HCT116 (cell line): Measurements from ENCODE around the gene CASP9. TPM values are rescaled to one million over a fixed set of nuclear protein-coding genes. Genes with fewer than 3 reads are reported as not detected.

Experiments used
- ATAC-seq: fragments of 200-7000 bp; cut with Tn5 transposase; 2 replicates; pipeline ENCODE4 v1.9.1; 2020; ENCODE audit warnings: mild to moderate bottlenecking, moderate library complexity
- BruUV-seq: library from RNA; stranded (reverse); fragments of 400-500 nt; replicated peaks from 2 replicates; lab custom pipeline; 2021; lab: Mats Ljungman, UMichigan
- CTCF ChIA-PET: fragments of 300-600 bp; sonication (Branson Sonifier 250); formaldehyde crosslinking; loops from one replicate; lab custom pipeline; 2021; ENCODE audit warnings: antibody characterized with exemption; lab: Charles Lee
- POLR2A ChIA-PET: fragments of 300-600, 350-600 bp; sonication (Branson Sonifier 250); formaldehyde crosslinking; loops from one replicate; lab custom pipeline; 2021; ENCODE audit warnings: antibody characterized with exemption; lab: Charles Lee
- RAD21 ChIA-PET, 2 experiments: fragments of 300-600 bp; sonication (Branson Sonifier 250); formaldehyde crosslinking; loops; one replicate each; lab custom pipeline; 2023; ENCODE audit warnings: low total read pairs in 2 of 2; ENCODE audit not compliant: uncharacterized antibody in 2 of 2, unreplicated experiment in 2 of 2, low non-redundant PET in 1 of 2; lab: Charles Lee
- DNase-seq: peaks from one replicate; pipeline ENCODE4 v3.0.0-alpha.2; 2010; ENCODE audit warnings: low read depth, low spot score
- H2AFZ ChIP-seq: fragments of 200-600 bp; shearing (Covaris generic), sonication (generic); 2 replicates; pipeline ENCODE4 v1.6.1; 2017; ENCODE audit warnings: low read depth, mixed run types, mixed read lengths, antibody characterized with exemption, low read length; ENCODE audit not compliant: poor library complexity, severe bottlenecking
- H3K27ac ChIP-seq: 2 replicates; pipeline ENCODE4 v1.5.1; 2012; ENCODE audit warnings: low read depth, low read length
- H3K27me3 ChIP-seq: fragments of 200-600 bp; sonication (generic); 2 replicates; pipeline ENCODE4 v1.6.1; 2016; ENCODE audit warnings: mixed run types, low read length, mixed read lengths; ENCODE audit not compliant: insufficient read depth
- H3K36me3 ChIP-seq, 2 experiments: fragments of 200-500 bp in 1 of 2; fragments of 200-600 bp in 1 of 2; sonication (Bioruptor generic) in 1 of 2; sonication (generic) in 1 of 2; 2 replicates each; pipeline versions ENCODE4 v1.5.1 to v1.6.1; 2014 to 2016; ENCODE audit warnings: low read length in 2 of 2, inconsistent platforms in 1 of 2, mixed read lengths in 1 of 2, mixed run types in 1 of 2; ENCODE audit not compliant: insufficient read depth in 2 of 2, control insufficient read depth in 1 of 2
- H3K4me1 ChIP-seq, 2 experiments: fragments of 200-600 bp in 1 of 2; sonication (generic) in 1 of 2; 2 replicates each; pipeline versions ENCODE4 v1.5.1 to v1.6.1; 2012 to 2017; ENCODE audit warnings: low read length in 2 of 2, inconsistent platforms in 1 of 2, mild to moderate bottlenecking in 1 of 2, mixed read lengths in 1 of 2, mixed run types in 1 of 2, moderate library complexity in 1 of 2; ENCODE audit not compliant: insufficient read depth in 2 of 2, control insufficient read depth in 1 of 2
- H3K4me2 ChIP-seq: fragments of 200-600 bp; sonication (generic); 2 replicates; pipeline ENCODE4 v1.6.1; 2017; ENCODE audit warnings: mixed run types, low read length, mixed read lengths
- H3K4me3 ChIP-seq, 2 experiments: fragments of 200-600 bp in 1 of 2; sonication (generic) in 1 of 2; replicated peaks in 1 of 2; 2 replicates each; pipeline ENCODE4 v1.5.1; 2011 to 2016; ENCODE audit warnings: low read length in 2 of 2, control low read depth in 1 of 2, low read depth in 1 of 2, mild to moderate bottlenecking in 1 of 2, mixed read lengths in 1 of 2, mixed run types in 1 of 2
- H3K79me2 ChIP-seq: fragments of 200-600 bp; sonication (generic); 2 replicates; pipeline ENCODE4 v1.6.1; 2017; ENCODE audit warnings: mild to moderate bottlenecking, mixed run types, low read length, moderate library complexity, mixed read lengths; ENCODE audit not compliant: insufficient read depth
- H3K9ac ChIP-seq: fragments of 200-600 bp; sonication (generic); 2 replicates; pipeline ENCODE4 v1.6.1; 2016; ENCODE audit warnings: low read length, mixed read lengths
- H3K9me2 ChIP-seq: fragments of 200-600 bp; sonication (generic), shearing (Covaris generic); 2 replicates; pipeline ENCODE4 v1.6.1; 2017; ENCODE audit warnings: mixed run types, mild to moderate bottlenecking, moderate library complexity; ENCODE audit not compliant: insufficient read depth
- H3K9me3 ChIP-seq, 2 experiments: fragments of 200-500 bp in 1 of 2; fragments of 200-600 bp in 1 of 2; sonication (Bioruptor generic) in 1 of 2; sonication (generic) in 1 of 2; 2 replicates each; pipeline ENCODE4 v1.6.1; 2014 to 2017; ENCODE audit warnings: low read length in 2 of 2, mixed read lengths in 2 of 2, inconsistent platforms in 1 of 2, low read depth in 1 of 2, mild to moderate bottlenecking in 1 of 2, mixed run types in 1 of 2, moderate library complexity in 1 of 2; ENCODE audit not compliant: control insufficient read depth in 1 of 2, insufficient read depth in 1 of 2
- H4K20me1 ChIP-seq: fragments of 200-600 bp; sonication (generic), shearing (Covaris generic); 2 replicates; pipeline ENCODE4 v1.6.1; 2017; ENCODE audit warnings: mixed run types, mild to moderate bottlenecking, moderate library complexity; ENCODE audit not compliant: insufficient read depth
- CEBPB ChIP-seq: IDR thresholded peaks from 2 replicates; pipeline ENCODE4 v1.6.1; 2012; ENCODE audit warnings: low read depth
- EGR1 ChIP-seq: IDR thresholded peaks from 2 replicates; pipeline ENCODE4 v1.6.1; 2012; ENCODE audit warnings: low read depth
- EZH2phosphoT487 ChIP-seq: fragments of 200-600 bp; IDR thresholded peaks from 2 replicates; pipeline ENCODE4 v1.6.1; 2018; ENCODE audit warnings: antibody characterized with exemption, borderline replicate concordance
- FOSL1 ChIP-seq: IDR thresholded peaks from 2 replicates; pipeline ENCODE4 v1.6.1; 2012; ENCODE audit warnings: low read depth
- JUND ChIP-seq: IDR thresholded peaks from 2 replicates; pipeline ENCODE4 v1.6.1; 2012
- POLR2A ChIP-seq: IDR thresholded peaks from 2 replicates; pipeline ENCODE4 v1.7.0; 2011; ENCODE audit warnings: borderline replicate concordance; ENCODE audit not compliant: insufficient read depth, insufficient read length; ENCODE audit errors: extremely low read depth
- RAD21 ChIP-seq: IDR thresholded peaks from 2 replicates; pipeline ENCODE4 v1.6.1; 2012; ENCODE audit warnings: low read depth, mild to moderate bottlenecking
- SIN3A ChIP-seq: IDR thresholded peaks from 2 replicates; pipeline ENCODE4 v1.6.1; 2012; ENCODE audit warnings: low read depth
- SRF ChIP-seq: IDR thresholded peaks from 2 replicates; pipeline ENCODE4 v1.6.1; 2012; ENCODE audit warnings: low read depth
- TCF7L2 ChIP-seq: IDR thresholded peaks from 2 replicates; pipeline ENCODE4 v1.7.0; 2011; ENCODE audit warnings: borderline replicate concordance, inconsistent platforms; ENCODE audit not compliant: insufficient read depth, insufficient read length; ENCODE audit errors: extremely low read depth
- ZFX ChIP-seq: fragments of 450-650 bp; IDR thresholded peaks from 2 replicates; pipeline ENCODE4 v1.6.1; 2017
- intact Hi-C: fragments of 100-400 bp; cut with micrococcal nuclease; formaldehyde crosslinking; loops from 2 replicates; pipeline ENCODE4 v1.10.0; 2022
- total RNA-seq: library from RNA; stranded (reverse); gene quantifications from one replicate; pipeline ENCODE4 v1.2.1, GENCODE V29; 2021; ENCODE audit not compliant: unreplicated experiment
- TF ChIP-seq, protein P1 (sequence below): IDR thresholded peaks from 2 replicates; pipeline ENCODE4 v1.6.1; 2012; ENCODE audit warnings: low read depth
- TF ChIP-seq, protein P2 (sequence below): IDR thresholded peaks from 2 replicates; pipeline ENCODE4 v1.6.1; 2012
- TF ChIP-seq, protein P3 (sequence below), 3 experiments: fragments of 200-600 bp in 1 of 3; sonication (generic) in 1 of 3; IDR thresholded peaks in 2 of 3; conservative IDR thresholded peaks in 1 of 3; 2 replicates each; pipeline ENCODE4 v1.5.1; 2012 to 2017; ENCODE audit warnings: low read depth in 2 of 3, low read length in 2 of 3, antibody characterized with exemption in 1 of 3, borderline replicate concordance in 1 of 3, control low read depth in 1 of 3, mild to moderate bottlenecking in 1 of 3, mixed read lengths in 1 of 3, mixed run types in 1 of 3, moderate library complexity in 1 of 3; ENCODE audit not compliant: insufficient read depth in 1 of 3
- TF ChIP-seq, protein P4 (sequence below): IDR thresholded peaks from 2 replicates; pipeline ENCODE4 v1.6.1; 2012

Gene CASP9
- total RNA-seq, 1 experiment from 2014 or later = 10.6 TPM

DNA sequence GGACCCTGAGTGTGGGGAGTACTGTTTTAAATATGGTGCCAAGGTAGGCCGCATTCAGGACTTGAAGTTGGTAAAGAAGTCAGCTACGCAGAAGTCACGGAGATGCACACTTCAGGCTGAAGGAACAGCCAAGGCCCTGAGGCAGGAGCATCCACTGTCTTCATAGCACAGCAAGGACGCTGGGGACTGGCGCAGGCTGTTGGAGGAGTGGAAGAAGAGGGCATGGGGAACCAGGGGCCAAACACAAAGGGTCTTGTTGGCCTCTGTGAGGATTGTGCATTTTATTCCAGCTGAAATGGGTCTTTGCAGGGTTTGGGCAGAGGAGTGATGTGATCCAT lies 19.2 kb upstream of the CASP9 start:
- H3K4me1 ChIP-seq = no peaks in the 10 kb centered on the region
- ChIA-PET POLR2A (no interaction called here), CTCF (no interaction called here), RAD21 (no interaction called here)
- H3K27me3 ChIP-seq = no peaks in the 10 kb centered on the region
- no peaks in the 10 kb centered on the region for H3K9me2 ChIP-seq
- H3K79me2 ChIP-seq = no peaks in the 10 kb centered on the region
- TF ChIP-seq SIN3A (no peak), CEBPB (no peak), RAD21 (no peak)
- H3K36me3 ChIP-seq = peaks cover 35 to 37% of the 10 kb centered on the region in 2 experiments; a peak in 3 of 4 replicates
- ATAC-seq = no peak
- H3K27ac ChIP-seq = no peak overlapping the region
- intact Hi-C loops = no loop called here
- no peak overlapping the region for H2AFZ ChIP-seq
- H3K9ac ChIP-seq = no peak overlapping the region
- H3K4me2 ChIP-seq = no peak overlapping the region
- no peak overlapping the region for H3K4me3 ChIP-seq
- no TSS peak for BruUV-seq
- 0 out of 2 replicates have a peak, but pooled peaks cover 3% of the 10 kb centered on the region for H4K20me1 ChIP-seq
- H3K9me3 ChIP-seq = no peaks in the 10 kb centered on the region
- no peak for DNase-seq

DNA sequence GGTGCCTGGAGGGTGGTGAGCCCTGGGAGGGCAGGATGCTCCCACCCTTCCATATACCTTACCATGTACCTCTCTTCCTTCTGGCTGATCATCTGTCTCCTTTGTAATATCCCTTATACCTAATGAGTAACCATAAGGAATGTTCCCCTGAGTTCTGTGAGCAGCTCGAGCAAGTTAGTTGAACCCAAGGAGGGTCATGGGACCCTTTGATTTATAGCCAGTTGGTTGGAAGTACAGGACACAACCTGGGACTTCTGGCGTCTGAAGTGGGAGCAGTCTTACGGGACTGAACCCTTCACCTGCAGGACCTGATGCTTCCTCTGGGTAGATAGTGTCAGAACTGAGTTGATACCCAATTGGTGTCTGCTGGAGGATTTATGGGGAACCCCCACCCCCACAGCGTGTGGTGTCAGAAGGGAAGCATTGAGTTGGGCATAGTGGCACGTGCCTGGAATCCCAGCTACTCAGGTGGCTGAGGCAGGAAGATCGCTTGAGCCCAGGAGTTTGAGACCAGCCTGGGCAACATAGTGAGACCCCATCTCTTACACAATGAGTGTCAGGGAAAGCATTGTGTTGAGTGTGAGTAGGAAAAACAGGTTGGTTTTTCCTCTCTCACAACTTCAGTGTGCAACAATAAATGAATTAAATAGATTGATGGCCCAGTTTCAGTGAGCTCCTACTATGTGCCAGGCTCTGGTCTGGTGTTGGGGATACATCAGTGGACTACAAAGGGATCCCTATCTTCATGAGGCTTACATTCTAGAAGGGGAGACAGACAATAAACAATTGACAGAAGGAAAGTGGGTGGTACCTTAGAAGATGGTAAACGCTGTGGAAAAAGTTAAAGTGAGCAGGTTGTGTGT lies 18.6 kb upstream of the CASP9 start:
- ChIA-PET RAD21 (no interaction called here), CTCF (no interaction called here), POLR2A (no interaction called here)
- no peak overlapping the region for H2AFZ ChIP-seq
- no peaks in the 10 kb centered on the region for H3K9me3 ChIP-seq
- H3K4me2 ChIP-seq = no peak overlapping the region
- no peaks in the 10 kb centered on the region for H3K4me1 ChIP-seq
- peaks cover 33 to 34% of the 10 kb centered on the region in 2 experiments; a peak in 3 of 4 replicates for H3K36me3 ChIP-seq
- no peak overlapping the region for H3K9ac ChIP-seq
- ATAC-seq (no peak), DNase-seq (no peak)
- intact Hi-C loops = no loop called here
- no TSS peak for BruUV-seq
- H3K4me3 ChIP-seq = no peak overlapping the region
- no peaks in the 10 kb centered on the region for H3K9me2 ChIP-seq
- H3K27me3 ChIP-seq = no peaks in the 10 kb centered on the region
- 0 out of 2 replicates have a peak, but pooled peaks cover 3% of the 10 kb centered on the region for H4K20me1 ChIP-seq
- H3K27ac ChIP-seq = no peak overlapping the region
- H3K79me2 ChIP-seq = no peaks in the 10 kb centered on the region
- TF ChIP-seq, protein P1, sequence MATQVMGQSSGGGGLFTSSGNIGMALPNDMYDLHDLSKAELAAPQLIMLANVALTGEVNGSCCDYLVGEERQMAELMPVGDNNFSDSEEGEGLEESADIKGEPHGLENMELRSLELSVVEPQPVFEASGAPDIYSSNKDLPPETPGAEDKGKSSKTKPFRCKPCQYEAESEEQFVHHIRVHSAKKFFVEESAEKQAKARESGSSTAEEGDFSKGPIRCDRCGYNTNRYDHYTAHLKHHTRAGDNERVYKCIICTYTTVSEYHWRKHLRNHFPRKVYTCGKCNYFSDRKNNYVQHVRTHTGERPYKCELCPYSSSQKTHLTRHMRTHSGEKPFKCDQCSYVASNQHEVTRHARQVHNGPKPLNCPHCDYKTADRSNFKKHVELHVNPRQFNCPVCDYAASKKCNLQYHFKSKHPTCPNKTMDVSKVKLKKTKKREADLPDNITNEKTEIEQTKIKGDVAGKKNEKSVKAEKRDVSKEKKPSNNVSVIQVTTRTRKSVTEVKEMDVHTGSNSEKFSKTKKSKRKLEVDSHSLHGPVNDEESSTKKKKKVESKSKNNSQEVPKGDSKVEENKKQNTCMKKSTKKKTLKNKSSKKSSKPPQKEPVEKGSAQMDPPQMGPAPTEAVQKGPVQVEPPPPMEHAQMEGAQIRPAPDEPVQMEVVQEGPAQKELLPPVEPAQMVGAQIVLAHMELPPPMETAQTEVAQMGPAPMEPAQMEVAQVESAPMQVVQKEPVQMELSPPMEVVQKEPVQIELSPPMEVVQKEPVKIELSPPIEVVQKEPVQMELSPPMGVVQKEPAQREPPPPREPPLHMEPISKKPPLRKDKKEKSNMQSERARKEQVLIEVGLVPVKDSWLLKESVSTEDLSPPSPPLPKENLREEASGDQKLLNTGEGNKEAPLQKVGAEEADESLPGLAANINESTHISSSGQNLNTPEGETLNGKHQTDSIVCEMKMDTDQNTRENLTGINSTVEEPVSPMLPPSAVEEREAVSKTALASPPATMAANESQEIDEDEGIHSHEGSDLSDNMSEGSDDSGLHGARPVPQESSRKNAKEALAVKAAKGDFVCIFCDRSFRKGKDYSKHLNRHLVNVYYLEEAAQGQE = no peak
- TF ChIP-seq ZFX (no peak), JUND (no peak), EGR1 (no peak), TCF7L2 (no peak), EZH2phosphoT487 (no peak), POLR2A (no peak), FOSL1 (no peak), SRF (no peak)
- TF ChIP-seq, protein P2, sequence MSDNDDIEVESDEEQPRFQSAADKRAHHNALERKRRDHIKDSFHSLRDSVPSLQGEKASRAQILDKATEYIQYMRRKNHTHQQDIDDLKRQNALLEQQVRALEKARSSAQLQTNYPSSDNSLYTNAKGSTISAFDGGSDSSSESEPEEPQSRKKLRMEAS = no peak
- TF ChIP-seq, protein P3, sequence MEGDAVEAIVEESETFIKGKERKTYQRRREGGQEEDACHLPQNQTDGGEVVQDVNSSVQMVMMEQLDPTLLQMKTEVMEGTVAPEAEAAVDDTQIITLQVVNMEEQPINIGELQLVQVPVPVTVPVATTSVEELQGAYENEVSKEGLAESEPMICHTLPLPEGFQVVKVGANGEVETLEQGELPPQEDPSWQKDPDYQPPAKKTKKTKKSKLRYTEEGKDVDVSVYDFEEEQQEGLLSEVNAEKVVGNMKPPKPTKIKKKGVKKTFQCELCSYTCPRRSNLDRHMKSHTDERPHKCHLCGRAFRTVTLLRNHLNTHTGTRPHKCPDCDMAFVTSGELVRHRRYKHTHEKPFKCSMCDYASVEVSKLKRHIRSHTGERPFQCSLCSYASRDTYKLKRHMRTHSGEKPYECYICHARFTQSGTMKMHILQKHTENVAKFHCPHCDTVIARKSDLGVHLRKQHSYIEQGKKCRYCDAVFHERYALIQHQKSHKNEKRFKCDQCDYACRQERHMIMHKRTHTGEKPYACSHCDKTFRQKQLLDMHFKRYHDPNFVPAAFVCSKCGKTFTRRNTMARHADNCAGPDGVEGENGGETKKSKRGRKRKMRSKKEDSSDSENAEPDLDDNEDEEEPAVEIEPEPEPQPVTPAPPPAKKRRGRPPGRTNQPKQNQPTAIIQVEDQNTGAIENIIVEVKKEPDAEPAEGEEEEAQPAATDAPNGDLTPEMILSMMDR (IDR thresholded peaks at IDR 0.05 in 2 of 3, conservative IDR thresholded peaks at IDR 0.05 in 1 of 3; ENCODE audit: borderline replicate concordance in 1 of 3, insufficient read depth in 1 of 3, low read depth in 2 of 3, low read length in 2 of 3) = no peak
- TF ChIP-seq, protein P4, sequence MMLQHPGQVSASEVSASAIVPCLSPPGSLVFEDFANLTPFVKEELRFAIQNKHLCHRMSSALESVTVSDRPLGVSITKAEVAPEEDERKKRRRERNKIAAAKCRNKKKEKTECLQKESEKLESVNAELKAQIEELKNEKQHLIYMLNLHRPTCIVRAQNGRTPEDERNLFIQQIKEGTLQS = no peak
